ENCODE measurements around the gene TRABD2A. TPM values are rescaled to one million over a fixed set of nuclear protein-coding genes. Genes with fewer than 3 reads are reported as not detected.

The TRABD2A gene
- total RNA-seq: 0.37 and 0.66 TPM in 2 replicates

GRCh38 chr2:84880645-84881521, at the start of gene TRABD2A:
TSS of gene TRABD2A (minus strand) at chr2:84881084. CDS start at chr2:84881039, 45 bp downstream.

GRCh38 chr2:84905181-84906107, 24.6 kb upstream of the TRABD2A start, which contains the start of gene TMSB10:
TSS of gene TMSB10 (plus strand) at chr2:84905656.

Other genes starting within 250 kb of the TRABD2A start
- gene TMSB10, start 24.6 kb upstream of the TRABD2A start, total RNA-seq: 13,041 and 14,443 TPM in 2 replicates
- 56.1 and 58.8 TPM in 2 replicates for gene KCMF1, start 90.1 kb upstream of the TRABD2A start, total RNA-seq

Data from aortic smooth muscle cell (primary cell).